ENCODE data around the gene CACNA1A.
"Not testable (repeated sequence)": the region's sequence is repeated elsewhere in the genome, so short reads cannot be mapped to it uniquely, and the experiment has no call there.

CACNA1A gene

DNA sequence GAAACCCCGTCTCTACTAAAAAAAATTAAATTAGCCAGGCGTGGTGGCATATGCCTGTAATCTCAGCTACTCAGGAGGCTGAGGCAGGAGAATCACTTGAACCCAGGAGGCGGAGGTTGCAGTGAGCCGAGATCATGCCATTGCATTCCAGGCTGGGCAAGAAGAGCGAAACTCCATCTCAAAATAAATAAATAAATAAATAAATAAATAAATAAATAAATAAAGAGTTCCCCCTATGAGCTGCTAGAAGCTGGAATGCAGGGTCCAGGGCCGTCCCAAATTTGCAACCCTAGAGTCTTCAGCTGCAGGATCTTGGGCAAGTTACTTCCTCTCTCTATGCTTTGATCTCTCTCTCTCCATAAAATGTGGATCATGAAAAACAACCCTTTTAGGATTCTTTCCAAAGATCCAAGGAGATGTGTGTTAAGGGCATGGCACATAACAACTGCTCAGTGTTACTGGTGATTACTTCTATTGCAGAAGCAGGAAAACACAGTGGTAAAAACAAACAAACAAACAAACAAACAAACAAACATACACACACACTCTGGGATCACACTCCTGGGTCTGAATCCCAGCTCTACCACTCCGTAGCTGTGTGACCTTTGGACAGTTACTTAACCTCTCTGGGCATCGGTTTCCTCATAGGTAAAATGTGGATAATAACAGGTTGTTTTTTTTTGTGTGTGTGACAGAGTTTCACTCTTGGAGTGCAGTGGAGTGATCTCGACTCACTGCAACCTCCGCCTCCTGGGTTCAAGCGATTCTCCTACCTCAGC lies 78.8 kb downstream of the CACNA1A start:
- TF ChIP-seq, protein P1, sequence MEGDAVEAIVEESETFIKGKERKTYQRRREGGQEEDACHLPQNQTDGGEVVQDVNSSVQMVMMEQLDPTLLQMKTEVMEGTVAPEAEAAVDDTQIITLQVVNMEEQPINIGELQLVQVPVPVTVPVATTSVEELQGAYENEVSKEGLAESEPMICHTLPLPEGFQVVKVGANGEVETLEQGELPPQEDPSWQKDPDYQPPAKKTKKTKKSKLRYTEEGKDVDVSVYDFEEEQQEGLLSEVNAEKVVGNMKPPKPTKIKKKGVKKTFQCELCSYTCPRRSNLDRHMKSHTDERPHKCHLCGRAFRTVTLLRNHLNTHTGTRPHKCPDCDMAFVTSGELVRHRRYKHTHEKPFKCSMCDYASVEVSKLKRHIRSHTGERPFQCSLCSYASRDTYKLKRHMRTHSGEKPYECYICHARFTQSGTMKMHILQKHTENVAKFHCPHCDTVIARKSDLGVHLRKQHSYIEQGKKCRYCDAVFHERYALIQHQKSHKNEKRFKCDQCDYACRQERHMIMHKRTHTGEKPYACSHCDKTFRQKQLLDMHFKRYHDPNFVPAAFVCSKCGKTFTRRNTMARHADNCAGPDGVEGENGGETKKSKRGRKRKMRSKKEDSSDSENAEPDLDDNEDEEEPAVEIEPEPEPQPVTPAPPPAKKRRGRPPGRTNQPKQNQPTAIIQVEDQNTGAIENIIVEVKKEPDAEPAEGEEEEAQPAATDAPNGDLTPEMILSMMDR (IDR thresholded peaks at IDR 0.05; ENCODE audit: extremely low read depth, missing control alignments): no peak
- DNase-seq (ENCODE audit: low spot score): no peak

DNA sequence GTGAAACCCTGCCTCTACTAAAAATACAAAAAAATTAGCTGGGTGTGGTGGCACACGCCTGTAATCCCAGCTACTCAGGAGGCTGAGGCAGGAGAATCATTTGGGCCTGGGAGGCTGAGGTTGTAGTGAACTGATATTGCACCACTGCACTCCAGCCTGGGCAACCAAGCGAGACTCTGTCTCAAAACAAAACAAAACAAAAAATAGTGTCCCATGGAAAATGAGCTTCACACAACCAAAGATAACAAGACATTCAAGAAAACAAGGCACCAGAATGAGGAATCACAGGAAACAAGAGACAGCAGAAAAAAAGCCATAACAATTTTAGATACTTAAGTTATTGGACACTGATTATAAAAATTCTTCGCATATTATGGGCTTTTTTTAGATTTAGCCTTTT lies 80.4 kb downstream of the CACNA1A start:
- not testable (repeated sequence) for DNase-seq (ENCODE audit: low spot score)

DNA sequence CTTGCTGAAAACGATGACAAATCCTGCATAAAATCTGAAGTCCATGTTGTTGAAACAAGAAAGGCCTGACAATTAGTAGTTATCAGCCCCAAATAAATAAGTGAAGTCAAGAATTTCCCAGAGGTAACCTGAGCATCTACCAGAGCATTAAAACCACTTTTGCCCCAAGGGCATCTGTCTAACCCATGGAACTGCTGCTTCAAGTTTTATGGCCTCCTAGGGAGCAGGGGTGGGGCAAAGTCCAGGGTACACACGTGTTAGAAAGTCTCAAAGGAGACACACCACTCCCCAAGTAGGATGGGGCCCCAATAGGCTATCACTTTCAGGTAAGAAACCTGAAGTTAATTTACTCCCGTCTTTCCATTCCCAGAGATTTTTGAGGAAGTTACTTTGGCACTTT lies 81.1 kb downstream of the CACNA1A start:
- no peak for DNase-seq (ENCODE audit: low spot score)
- TF ChIP-seq, protein P1 (IDR thresholded peaks at IDR 0.05; ENCODE audit: extremely low read depth, missing control alignments): no peak

DNA sequence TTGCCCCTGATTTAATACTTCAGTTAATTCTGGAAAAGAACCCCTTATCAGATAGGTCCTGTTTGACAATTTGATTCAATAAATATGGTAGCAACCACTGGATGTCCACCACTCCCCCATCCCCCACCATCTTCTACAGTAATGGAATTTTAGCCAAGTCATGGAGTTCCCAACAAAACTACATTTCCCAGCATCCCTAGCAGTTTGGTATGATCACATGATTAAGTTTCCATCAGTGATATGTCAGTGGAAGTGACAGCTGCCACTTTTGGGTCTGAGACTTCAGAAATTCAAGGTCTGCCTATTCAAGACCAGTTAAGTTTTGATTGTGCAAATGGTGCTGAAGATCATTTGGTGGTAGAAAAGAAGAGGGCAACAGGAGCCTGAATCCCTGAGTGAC lies 85.5 kb downstream of the CACNA1A start:
- no peak for DNase-seq (ENCODE audit: low spot score)
- TF ChIP-seq, protein P1 (IDR thresholded peaks at IDR 0.05; ENCODE audit: extremely low read depth, missing control alignments): no peak

DNA sequence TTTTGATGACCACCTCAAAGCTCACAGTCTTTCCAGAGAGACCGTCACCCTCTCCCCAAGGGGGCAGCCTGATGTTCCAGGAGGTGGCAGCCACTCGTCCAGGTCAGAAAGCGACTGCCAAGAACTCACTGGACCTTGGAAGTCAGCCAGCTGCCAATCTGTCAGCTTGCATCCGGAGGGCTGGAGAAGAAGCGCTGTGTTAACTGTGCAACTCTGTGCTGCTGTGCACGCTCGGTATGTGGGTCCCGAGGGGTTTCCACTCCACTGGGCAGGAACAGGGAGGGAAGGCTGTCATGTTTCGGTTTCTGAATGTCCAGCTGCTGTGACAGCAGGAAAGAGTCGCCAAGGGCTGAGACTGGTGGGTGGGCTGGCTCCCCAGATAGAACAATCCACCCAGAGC lies 89.2 kb downstream of the CACNA1A start:
- TF ChIP-seq, protein P1 (IDR thresholded peaks at IDR 0.05; ENCODE audit: extremely low read depth, missing control alignments): no peak
- no peak for DNase-seq (ENCODE audit: low spot score)

DNA sequence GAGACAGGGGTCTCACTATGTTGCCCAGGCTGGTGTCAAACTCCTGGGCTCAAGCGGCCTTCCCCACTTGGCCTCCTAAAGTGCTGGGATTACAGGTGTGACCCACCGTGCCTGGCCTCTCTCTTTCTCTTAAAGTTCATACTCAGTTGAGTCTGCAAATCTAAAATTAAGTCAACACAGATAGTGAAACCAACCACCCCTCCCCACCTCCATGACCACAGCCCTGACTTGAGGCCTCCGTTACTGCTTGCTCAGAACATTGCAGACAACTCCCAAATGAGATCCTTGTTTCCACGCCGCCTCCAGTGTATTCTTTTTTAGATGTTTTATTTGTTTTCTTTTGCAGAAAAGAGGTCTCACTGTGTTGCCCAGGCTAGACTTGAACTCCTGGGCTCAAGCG lies 94.4 kb downstream of the CACNA1A start:
- no peak for DNase-seq (ENCODE audit: low spot score)
- TF ChIP-seq, protein P1 (IDR thresholded peaks at IDR 0.05; ENCODE audit: extremely low read depth, missing control alignments): no peak

DNA sequence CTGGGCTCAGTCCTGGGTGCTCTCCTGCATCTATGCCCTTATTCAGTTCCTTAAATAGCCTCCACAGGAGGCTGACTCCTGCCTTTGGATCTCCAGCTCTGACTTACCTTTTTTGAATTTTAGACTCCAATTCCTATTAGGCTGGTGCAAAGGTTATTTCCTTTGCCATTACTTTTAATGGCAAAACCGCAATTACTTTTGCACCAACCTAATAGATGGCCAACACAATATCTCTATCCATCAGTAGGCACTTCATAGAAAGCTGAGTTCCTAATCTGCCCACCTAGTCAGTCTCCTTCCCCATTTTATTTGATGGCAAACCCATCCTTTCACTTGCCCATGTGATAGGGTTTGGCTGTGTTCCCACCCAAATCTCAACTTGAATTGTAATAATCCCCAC lies 95.3 kb downstream of the CACNA1A start:
- TF ChIP-seq, protein P1 (IDR thresholded peaks at IDR 0.05; ENCODE audit: extremely low read depth, missing control alignments): no peak

DNA sequence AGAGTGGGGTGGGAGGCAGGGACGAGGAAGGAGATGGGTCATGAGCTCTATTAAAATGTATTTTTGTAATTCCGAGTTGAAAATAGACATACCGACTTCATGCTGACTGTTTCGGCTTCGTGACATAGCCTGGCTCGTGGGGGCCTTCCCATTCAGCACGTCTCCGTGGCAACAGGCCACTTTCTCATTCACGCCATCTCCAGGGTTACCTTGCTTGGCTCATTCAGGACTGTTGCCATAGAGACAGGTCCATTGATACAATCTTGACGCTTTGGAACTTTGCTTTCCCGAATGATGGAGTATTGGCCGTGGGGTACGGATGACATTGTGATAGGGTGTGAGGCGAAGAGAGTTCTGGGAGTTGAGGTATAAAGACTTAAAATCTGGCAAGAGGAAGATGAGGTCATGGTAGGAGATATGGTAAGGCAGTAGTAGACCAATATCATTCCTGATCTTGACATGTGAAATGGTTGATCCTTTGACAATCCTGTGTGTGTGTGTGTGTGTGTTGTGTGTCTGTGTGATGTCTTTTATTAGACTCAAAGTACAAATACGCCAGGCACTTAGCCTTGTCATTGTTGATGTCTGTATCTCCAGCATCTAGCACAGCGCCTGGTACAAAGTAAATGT lies 97.3 kb downstream of the CACNA1A start:
- DNase-seq (ENCODE audit: low spot score): no peak

More for the DNA sequence above, 95.3 kb downstream of the CACNA1A start:
- DNase-seq (ENCODE audit: low spot score): no peak

More for the DNA sequence above, 97.3 kb downstream of the CACNA1A start:
- TF ChIP-seq, protein P1 (IDR thresholded peaks at IDR 0.05; ENCODE audit: extremely low read depth, missing control alignments): no peak

Data from GM20000 (cell line).